Measurements from ENCODE around the gene SPATA21.
A peak's percentile ranks its signal among the peaks of the same experiment; 100 is the strongest.

The SPATA21 gene

GRCh38 chr1:16450863-16451481 lies 13.7 kb upstream of the SPATA21 start:
- DNase-seq = no peak

GRCh38 chr1:16449666-16450065 lies 12.4 kb upstream of the SPATA21 start:
- DNase-seq = no peak

GRCh38 chr1:16449065-16449464 lies 11.8 kb upstream of the SPATA21 start:
- DNase-seq = no peak

GRCh38 chr1:16447641-16448040 lies 10.4 kb upstream of the SPATA21 start:
- DNase-seq = no peak

DNA sequence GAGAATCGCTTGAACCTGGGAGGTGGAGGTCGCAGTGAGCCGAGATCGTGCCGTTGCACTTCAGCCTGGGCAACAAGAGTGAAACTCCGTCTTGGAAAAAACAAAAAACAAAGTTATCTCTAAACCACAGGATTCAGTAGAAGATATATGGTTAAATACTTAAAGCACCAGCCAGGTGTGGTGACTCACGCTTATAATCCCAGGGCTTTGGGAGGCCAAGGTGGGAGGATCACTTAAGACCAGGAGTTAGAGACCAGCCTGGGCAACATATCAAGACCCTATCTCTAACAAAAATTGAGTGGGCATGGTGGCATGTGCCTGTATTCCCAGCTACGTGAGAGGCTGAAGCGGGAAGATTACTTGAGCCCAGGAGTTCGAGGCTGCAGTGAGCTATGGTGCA lies 8.9 kb upstream of the SPATA21 start:
- DNase-seq = no peak

GRCh38 chr1:16445052-16445451 lies 7.8 kb upstream of the SPATA21 start:
- DNase-seq = no peak

DNA sequence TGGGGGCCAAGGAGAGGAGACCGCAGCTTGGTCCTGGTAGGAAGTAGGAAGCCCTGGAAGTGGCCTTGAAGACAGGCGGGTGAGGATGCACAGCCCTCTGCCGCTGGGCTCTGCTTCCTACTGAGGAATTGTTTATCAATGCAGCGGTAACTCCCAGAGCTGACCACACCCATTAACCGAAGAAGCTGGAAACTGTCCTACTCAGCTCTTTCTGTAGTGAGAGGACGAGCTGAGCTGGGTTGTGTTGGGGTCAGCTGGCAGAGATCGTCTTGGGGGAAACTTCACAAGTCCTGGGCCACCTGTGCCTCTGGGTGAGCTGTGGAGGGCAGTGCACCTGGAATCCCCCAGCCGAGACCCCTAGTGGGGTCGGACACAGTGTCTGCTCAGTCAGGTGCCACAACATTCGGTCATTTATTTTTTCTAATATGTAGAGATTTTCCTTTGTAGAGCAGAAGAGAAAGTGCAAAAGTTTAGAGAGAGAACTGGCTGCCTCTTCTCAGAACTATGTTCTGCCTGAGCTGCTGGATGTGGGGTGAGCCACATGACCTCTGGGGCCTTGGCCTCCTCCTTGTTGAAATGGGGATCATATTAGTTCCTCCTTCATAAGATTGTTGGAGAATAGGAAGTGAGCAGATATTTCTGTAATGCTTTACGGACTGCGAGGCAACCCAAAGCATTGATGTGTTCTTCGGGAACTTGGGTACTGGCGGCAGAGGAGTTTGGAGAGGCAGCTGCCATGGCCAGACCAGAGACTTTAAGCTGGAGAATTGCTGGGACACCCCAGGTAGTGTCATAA lies 6.9 kb upstream of the SPATA21 start:
- no peak for DNase-seq

DNA sequence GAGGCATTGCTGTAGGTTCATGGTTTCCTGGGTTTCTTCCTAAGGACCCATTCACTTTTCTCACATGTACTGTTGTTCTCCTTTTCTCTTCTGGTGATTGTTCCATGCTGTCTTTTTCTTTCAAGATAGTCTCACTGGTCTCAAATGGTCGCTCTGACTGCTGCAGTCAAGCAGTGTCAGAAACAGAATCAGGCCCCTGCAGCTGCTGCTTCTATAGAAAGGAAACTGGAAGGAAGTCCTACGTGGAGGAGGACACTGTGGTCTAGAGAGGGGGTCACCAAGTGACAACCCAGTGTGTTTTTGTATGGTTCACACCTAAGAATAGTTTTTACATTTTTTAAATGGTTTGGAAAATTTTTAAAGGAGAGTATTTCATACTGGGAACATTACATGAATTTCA lies 5.7 kb upstream of the SPATA21 start:
- DNase-seq = peak in 1 of 5 donors; percentile 13

DNA sequence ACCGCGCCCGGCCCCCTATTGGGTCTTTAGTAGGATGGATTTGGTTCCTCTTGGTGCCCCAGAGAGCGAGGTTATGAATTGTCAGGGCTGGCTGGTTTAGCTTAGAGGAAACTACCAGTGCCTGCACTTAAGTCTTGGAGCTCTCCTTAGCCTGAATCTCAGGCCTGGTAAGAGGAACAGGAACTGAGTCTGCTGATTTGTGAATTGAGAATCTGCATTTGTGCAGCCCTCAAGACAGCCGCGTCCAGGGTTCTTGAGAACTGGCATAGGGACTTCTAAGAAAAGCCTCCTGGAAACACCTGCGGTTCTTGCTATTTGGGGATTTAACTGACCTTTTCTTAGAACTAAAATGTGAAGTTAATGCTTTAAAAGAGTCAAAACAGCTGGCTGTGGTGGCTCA lies 5.0 kb upstream of the SPATA21 start:
- DNase-seq = peak in 1 of 5 donors; percentile 60

DNA sequence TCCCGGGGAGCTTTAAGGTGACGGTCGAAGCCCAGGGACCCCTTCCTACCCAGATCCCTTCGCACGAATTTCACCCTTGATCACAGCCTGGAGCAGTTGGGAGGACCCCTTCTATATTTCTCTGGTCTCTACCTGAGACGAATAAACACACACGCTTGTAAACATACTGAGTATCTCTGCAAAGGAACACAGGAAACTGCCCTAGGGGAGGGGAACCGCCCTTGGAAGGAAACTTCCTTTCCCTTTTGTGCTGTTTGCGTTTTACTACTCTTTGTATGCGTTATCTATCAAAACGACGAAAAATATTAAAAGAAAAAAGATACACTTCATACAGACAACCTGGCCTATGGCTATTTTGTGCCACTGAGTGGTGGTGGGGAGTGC lies 4.0 kb upstream of the SPATA21 start:
- no peak for DNase-seq

DNA sequence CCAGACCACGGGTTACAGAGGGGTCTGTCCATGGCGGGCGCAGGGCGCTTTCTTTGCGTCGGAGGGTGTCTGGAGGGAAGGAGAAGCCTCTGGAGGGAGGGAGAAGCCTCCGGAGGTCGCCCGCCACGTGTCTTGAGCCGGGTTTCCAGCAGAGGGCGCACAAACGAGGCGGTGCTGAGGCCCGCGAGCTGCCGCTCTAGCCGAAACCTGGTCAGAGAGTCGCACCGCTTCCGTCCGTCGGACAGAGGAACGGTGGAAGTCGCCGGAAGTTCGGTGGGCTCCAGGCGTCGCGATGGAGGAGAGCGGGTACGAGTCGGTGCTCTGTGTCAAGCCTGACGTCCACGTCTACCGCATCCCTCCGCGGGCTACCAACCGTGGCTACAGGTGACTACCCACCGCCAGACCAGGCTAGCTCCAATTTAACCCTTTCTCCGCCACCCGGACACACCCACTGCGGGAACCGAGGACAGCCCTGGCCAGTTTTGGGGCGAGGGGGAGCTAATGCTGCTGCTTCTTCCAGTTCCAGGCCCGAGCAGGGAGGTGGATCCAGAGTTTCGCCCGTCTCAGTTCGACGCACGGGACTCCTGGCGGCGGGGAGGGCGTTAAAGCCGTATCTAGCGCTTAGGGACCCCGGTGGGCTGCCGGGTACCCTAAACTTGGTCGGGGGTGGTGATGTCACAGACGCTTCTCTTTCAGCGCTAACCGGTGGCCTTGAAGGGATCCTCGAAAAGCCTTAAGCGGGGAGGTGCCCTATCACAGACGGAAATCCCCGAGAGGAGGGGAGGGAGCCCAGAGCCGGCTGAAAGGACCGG lies 3.5 kb upstream of the SPATA21 start, which contains the start of gene NECAP2:
NECAP2 (plus strand) TSS at position 255 of the 812 bp plus-strand sequence; CDS start at position 293, 38 bp downstream.
- DNase-seq = peak; percentile 77 to 92 (median 88)

- no peak for DNase-seq
These were observed 2.9 kb upstream of the SPATA21 start for GRCh38 chr1:16440131-16440469.

GRCh38 chr1:16438924-16439323 lies 1.7 kb upstream of the SPATA21 start:
- no peak for DNase-seq

GRCh38 chr1:16438516-16438915 lies 1.3 kb upstream of the SPATA21 start:
- DNase-seq = no peak

DNA sequence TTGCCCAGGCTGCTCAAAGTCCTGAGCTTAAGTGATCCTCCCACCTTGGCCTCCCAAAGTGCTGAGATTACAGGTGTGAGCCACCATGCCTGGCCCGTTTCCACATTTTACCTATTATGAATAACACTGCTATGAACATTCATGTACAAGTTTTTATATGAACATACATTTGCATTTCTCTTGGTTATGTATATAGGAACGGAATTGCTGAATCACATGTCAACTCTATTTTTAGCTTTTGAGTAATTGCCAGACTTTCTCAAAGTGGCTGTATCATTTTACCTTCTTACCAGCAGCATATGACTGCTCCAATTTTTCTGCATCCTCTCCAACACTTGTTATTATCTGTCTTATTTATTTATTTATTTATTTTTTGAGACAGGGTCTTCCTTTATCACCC lies 2.7 kb downstream of the SPATA21 start:
- DNase-seq = no peak

- no peak for DNase-seq
These were observed 3.2 kb downstream of the SPATA21 start for GRCh38 chr1:16434007-16434406.

DNA sequence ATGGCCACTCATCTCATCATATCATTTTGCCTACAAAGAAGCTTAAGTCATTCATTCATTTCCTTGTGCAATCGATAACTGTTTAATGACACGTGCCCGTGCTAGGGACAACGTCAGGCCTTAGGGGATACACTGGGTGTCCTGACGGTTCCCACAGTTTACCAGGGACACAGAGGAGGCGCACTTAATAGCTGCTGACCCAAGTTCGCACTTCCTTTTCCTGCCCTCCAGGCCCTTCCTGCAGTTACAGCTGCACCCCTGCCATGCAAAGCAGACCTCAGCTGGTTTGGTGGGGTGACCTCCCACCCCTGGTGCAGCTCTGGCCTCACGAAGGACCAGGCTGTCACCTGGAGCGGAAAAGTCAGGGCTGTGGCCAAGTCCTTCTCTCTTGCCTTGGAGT lies 4.2 kb downstream of the SPATA21 start:
- no peak for DNase-seq

GRCh38 chr1:16430606-16431005 lies 6.6 kb downstream of the SPATA21 start:
- no peak for DNase-seq

DNA sequence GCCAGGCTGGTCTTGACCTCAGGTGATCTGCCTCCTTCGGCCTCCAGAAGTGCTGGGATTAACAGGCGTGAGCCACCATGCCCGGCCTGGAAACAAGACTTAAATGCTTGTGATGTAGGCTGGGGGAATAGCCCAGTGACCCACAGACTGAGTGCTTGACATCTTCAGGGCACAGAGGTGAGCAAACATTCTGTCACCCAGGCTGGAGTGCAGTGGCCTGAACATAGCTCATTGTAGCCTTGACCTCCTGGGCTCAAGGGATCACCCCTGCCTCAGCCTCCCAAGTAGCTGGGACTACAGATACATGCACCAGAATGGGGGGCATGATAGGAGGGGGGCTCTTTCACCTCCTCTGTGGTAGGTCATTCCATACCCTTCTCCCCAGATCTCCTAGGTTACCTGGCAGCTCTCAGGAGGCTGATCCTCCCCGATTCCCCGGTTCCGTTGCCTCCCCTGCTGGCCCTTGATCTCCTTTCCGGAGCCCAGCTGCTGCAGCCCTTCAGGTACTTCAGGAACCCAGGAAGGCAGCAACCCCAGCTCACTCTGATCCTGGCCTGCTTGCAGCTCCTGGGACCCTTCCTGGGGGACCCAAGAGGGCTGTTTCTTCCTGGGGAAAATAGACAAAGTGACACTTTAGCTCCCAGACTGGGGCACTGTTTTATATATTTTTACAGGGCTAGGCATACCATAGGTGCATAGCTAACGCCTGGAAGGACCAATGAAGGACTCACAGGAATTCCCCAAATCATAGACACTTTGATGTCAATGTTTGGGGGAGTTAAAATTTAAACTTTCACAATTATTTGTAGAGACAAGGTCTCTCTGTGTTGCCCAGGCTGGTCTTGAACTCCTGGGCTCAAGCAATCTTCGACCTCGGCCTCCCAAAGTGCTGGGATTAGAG lies 11.8 kb downstream of the SPATA21 start:
- DNase-seq = no peak

DNA sequence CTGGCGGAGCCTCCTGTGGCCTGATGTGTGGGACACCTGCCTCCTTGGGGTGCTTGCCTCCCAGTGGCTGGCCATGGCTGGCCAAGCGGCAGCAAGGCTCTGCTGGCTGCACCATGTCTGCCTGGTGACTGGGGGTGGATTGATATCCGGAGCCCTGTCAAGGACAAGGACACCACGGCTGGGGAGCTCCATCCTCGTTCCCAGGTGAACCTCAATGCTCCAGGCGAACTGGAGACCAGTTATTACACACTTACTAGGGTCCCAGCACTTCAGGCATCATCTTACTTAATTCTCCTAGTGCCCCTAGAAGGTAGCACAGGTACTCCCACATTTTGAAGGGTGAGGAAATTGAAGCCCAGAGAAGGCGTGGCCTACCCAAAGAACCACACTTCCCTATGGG lies 15.2 kb downstream of the SPATA21 start:
- no peak for DNase-seq

GRCh38 chr1:16421201-16421600 lies 16.0 kb downstream of the SPATA21 start:
- DNase-seq = peak in 1 of 5 donors; percentile 34

DNA sequence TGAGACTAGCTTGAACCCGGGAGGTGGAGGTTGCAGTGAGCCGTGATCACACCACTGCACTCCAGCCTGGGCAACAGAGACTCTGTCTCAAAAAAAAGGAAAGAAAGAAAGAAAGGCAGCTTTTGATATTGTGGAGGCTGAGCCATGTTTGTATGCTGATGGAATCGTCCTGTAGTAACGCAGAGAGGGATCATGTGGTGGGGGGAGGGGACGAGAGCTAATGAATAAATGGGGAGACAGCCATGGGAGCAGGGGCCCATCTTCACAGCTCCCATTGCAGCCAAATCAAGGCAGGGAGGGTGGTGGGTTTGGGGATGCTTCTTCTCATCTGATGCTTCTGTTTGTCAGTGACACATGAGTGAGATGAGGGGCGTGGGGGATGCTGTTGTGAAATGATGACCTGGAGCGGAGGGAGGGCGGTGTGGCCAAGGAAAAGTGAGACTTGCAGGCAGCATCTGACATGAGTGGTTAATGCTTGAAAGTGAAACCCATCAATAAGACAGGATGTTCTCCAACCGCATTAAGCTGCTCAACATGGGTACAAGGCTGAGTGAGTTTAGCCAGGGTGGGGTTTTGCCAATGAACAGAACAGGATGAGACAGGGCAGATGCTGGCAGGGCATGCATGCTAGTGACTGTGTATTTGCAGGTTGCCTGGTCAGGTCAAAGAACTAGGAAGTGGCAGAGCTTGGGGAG lies 16.7 kb downstream of the SPATA21 start:
- DNase-seq = peak in 3 of 5 donors; percentile 5 to 91 (median 24)
